Measurements from ENCODE around the gene PVR.

The PVR gene

DNA sequence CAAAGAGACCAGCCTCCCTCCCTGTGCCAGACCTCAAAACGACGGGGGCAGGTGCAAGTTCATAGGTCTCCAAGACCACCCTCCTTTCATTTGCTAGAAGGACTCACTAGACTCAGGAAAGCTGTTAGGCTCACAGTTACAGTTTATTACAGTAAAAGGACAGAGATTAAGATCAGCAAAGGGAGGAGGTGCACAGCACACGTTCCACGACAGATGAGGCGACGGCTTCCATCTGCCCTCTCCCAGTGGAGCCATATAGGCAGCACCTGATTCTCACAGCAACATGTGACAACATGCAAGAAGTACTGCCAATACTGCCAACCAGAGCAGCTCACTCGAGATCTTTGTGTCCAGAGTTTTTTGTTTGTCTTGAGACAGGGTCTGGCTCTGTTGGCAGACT, 18.2 kb downstream of the PVR start:
- TF ChIP-seq, protein P1, sequence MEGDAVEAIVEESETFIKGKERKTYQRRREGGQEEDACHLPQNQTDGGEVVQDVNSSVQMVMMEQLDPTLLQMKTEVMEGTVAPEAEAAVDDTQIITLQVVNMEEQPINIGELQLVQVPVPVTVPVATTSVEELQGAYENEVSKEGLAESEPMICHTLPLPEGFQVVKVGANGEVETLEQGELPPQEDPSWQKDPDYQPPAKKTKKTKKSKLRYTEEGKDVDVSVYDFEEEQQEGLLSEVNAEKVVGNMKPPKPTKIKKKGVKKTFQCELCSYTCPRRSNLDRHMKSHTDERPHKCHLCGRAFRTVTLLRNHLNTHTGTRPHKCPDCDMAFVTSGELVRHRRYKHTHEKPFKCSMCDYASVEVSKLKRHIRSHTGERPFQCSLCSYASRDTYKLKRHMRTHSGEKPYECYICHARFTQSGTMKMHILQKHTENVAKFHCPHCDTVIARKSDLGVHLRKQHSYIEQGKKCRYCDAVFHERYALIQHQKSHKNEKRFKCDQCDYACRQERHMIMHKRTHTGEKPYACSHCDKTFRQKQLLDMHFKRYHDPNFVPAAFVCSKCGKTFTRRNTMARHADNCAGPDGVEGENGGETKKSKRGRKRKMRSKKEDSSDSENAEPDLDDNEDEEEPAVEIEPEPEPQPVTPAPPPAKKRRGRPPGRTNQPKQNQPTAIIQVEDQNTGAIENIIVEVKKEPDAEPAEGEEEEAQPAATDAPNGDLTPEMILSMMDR (IDR thresholded peaks at IDR 0.05; ENCODE audit: low read depth, low read length, poor library complexity, severe bottlenecking), result no peak
- no peak for TF ChIP-seq EZH2phosphoT487 (IDR thresholded peaks at IDR 0.05; ENCODE audit: borderline replicate concordance, low read length)
- Histone ChIP-seq H3K36me3 (ENCODE audit: control insufficient read depth, low read length) (no peaks in the 10 kb centered on the region), H3K9me2 (replicated peaks; ENCODE audit: control insufficient read depth, low read length) (no peaks in the 10 kb centered on the region), H3K27me3 (ENCODE audit: control insufficient read depth, low read length) (no peaks in the 10 kb centered on the region), H3K79me2 (ENCODE audit: control insufficient read depth, low read length) (no peaks in the 10 kb centered on the region), H4K20me1 (ENCODE audit: control insufficient read depth, insufficient read depth, low read depth, low read length) (no peaks in the 10 kb centered on the region), H3K4me1 (ENCODE audit: control insufficient read depth, low read length) (no peaks in the 10 kb centered on the region), H3K4me3 (ENCODE audit: low read length) (no peak overlapping the region), H3K27ac (ENCODE audit: low read depth, low read length) (no peak overlapping the region), H3K4me2 (ENCODE audit: low read length) (no peak overlapping the region), H3F3A (ENCODE audit: control insufficient read depth, insufficient read depth) (no peaks in the 10 kb centered on the region), H3K9me3 (ENCODE audit: control insufficient read depth, insufficient read depth, low read length) (no peaks in the 10 kb centered on the region)

DNA sequence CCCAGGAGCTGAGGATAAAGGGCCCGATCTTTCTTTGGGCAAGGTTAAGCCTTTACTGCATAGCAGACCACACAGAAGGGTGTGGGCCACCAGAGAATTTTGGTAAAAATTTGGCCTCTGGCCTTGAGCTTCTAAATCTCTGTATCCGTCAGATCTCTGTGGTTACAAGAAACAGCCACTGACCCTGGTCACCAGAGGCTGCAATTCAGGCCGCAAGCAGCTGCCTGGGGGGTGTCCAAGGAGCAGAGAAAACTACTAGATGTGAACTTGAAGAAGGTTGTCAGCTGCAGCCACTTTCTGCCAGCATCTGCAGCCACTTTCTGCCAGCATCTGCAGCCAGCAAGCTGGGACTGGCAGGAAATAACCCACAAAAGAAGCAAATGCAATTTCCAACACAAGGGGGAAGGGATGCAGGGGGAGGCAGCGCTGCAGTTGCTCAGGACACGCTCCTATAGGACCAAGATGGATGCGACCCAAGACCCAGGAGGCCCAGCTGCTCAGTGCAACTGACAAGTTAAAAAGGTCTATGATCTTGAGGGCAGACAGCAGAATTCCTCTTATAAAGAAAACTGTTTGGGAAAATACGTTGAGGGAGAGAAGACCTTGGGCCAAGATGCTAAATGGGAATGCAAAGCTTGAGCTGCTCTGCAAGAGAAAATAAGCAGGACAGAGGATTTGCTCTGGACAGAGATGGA, 19.1 kb downstream of the PVR start:
- Histone ChIP-seq H3F3A (ENCODE audit: control insufficient read depth, insufficient read depth) (no peaks in the 10 kb centered on the region), H3K4me1 (ENCODE audit: control insufficient read depth, low read length) (no peaks in the 10 kb centered on the region), H3K9me3 (ENCODE audit: control insufficient read depth, insufficient read depth, low read length) (no peaks in the 10 kb centered on the region), H3K4me3 (ENCODE audit: low read length) (no peak overlapping the region), H3K36me3 (ENCODE audit: control insufficient read depth, low read length) (no peaks in the 10 kb centered on the region), H3K27ac (ENCODE audit: low read depth, low read length) (no peak overlapping the region), H3K27me3 (ENCODE audit: control insufficient read depth, low read length) (no peaks in the 10 kb centered on the region), H3K79me2 (ENCODE audit: control insufficient read depth, low read length) (no peaks in the 10 kb centered on the region), H4K20me1 (ENCODE audit: control insufficient read depth, insufficient read depth, low read depth, low read length) (no peaks in the 10 kb centered on the region), H3K4me2 (ENCODE audit: low read length) (no peak overlapping the region), H3K9me2 (replicated peaks; ENCODE audit: control insufficient read depth, low read length) (no peaks in the 10 kb centered on the region)
- TF ChIP-seq, protein P1 (IDR thresholded peaks at IDR 0.05; ENCODE audit: low read depth, low read length, poor library complexity, severe bottlenecking), result no peak
- TF ChIP-seq EZH2phosphoT487 (IDR thresholded peaks at IDR 0.05; ENCODE audit: borderline replicate concordance, low read length), result no peak

DNA sequence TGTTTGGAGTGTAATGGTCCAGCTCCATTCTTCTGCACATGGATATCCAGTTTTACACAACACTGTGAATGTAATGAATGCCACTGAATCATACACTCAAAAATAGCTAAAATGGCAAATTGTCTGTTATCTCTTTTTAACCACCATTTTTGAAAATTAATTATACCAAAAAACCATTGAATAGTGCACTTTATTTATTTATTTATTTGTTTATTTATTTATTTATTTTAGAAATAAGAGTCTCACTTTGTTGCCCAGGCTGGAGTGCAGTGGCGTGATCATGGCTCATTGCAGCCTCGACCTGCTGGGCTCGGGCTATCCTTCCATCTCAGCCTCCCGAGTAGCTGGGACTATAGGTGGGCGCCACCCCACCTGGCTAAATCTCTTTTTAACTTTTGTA, 20.3 kb downstream of the PVR start:
- Histone ChIP-seq H4K20me1 (ENCODE audit: control insufficient read depth, insufficient read depth, low read depth, low read length) (no peaks in the 10 kb centered on the region), H3K27me3 (ENCODE audit: control insufficient read depth, low read length) (no peaks in the 10 kb centered on the region), H3K4me2 (ENCODE audit: low read length) (no peak overlapping the region), H3F3A (ENCODE audit: control insufficient read depth, insufficient read depth) (no peaks in the 10 kb centered on the region), H3K4me3 (ENCODE audit: low read length) (no peak overlapping the region), H3K9me2 (replicated peaks; ENCODE audit: control insufficient read depth, low read length) (no peaks in the 10 kb centered on the region), H3K79me2 (ENCODE audit: control insufficient read depth, low read length) (no peaks in the 10 kb centered on the region), H3K9me3 (ENCODE audit: control insufficient read depth, insufficient read depth, low read length) (no peaks in the 10 kb centered on the region), H3K36me3 (ENCODE audit: control insufficient read depth, low read length) (no peaks in the 10 kb centered on the region), H3K4me1 (ENCODE audit: control insufficient read depth, low read length) (no peaks in the 10 kb centered on the region), H3K27ac (ENCODE audit: low read depth, low read length) (no peak overlapping the region)
- TF ChIP-seq EZH2phosphoT487 (IDR thresholded peaks at IDR 0.05; ENCODE audit: borderline replicate concordance, low read length), result no peak
- TF ChIP-seq, protein P1 (IDR thresholded peaks at IDR 0.05; ENCODE audit: low read depth, low read length, poor library complexity, severe bottlenecking), result no peak

Data from DOHH2 (cell line).